AG04450 (cell line): ENCODE results near the gene LAMC2. TPM values are rescaled to one million over a fixed set of nuclear protein-coding genes. Genes with fewer than 3 reads are reported as not detected.

ENCODE experiments used
- CTCF ChIA-PET: fragments of 300-600, 350-600 bp; formaldehyde crosslinking; extraction: SDS; loops from one replicate; lab custom pipeline; 2022; ENCODE audit warnings: antibody characterized with exemption, inconsistent platforms; lab: Charles Lee
- POLR2A ChIA-PET: fragments of 350-600 bp; formaldehyde crosslinking; extraction: SDS; loops from one replicate; lab custom pipeline; 2021; ENCODE audit warnings: antibody characterized with exemption, inconsistent platforms; lab: Yijun Ruan, JAX
- DNase-seq: peaks from one replicate; pipeline ENCODE4 v3.0.0-alpha.2; 2011; ENCODE audit warnings: low read depth, low spot score
- H3K27ac ChIP-seq: one replicate; pipeline ENCODE4 v1.5.1; 2012; ENCODE audit warnings: low read depth, low read length, control low read depth
- H3K27me3 ChIP-seq: one replicate; pipeline ENCODE4 v1.6.0; 2012; ENCODE audit warnings: low read length; ENCODE audit not compliant: control insufficient read depth, insufficient read depth
- H3K4me3 ChIP-seq: 2 replicates; pipeline ENCODE4 v1.5.1; 2011; ENCODE audit warnings: mild to moderate bottlenecking, low read depth, low read length, control low read depth
- H3K9me3 ChIP-seq: 2 replicates; pipeline ENCODE4 v1.5.1; 2012; ENCODE audit warnings: low read length; ENCODE audit not compliant: control insufficient read depth, insufficient read depth
- CTCF ChIP-seq: IDR thresholded peaks from 2 replicates; pipeline ENCODE4 v1.5.1; 2011; ENCODE audit warnings: low read depth, low read length, control low read depth, inconsistent platforms
- polyA plus RNA-seq: library from polyadenylated mRNA; depleted of rRNA; stranded (reverse); fragments of >200 nt; gene quantifications from 2 replicates; pipeline ENCODE4 v1.2.3, GENCODE V29; 2011

Gene LAMC2
- polyA plus RNA-seq, 1 experiment = 1.6 TPM

DNA sequence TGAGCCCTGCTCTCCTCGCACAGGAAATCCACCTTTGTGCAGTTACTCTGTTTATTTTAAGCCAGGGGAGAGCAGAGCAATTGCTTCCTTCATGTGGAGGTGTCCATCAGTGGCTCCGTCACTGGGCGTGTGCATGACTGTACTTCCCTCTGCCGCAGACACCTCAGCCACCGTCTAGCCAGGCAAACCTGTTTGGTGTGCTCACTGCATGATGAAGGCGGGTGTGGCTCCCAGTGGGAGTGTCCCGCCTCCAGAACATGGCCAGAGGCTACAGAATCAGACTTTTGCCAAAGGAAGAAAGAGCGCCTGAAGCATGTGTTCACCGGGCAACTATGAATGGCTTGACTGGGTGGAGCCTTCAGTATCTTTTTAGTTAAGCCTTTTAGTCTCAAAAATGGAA, 26.1 kb upstream of the LAMC2 start:
- ChIA-PET CTCF (interaction anchor here (0.6 kb wide), 1 partner anchor 448 kb away, joined by 3 read pairs; no protein-coding TSS in a partner anchor), POLR2A (no interaction called here)
- no peak for TF ChIP-seq CTCF
- H3K27me3 ChIP-seq = no peaks in the 10 kb centered on the region
- H3K9me3 ChIP-seq = peaks cover 3% of the 10 kb centered on the region; the same call in 1 of the 2 replicates
- no peak for DNase-seq
- H3K27ac ChIP-seq = no peak overlapping the region
- no peak overlapping the region for H3K4me3 ChIP-seq

GRCh38 chr1:183161391-183161790, 24.7 kb upstream of the LAMC2 start:
- TF ChIP-seq CTCF = no peak
- Histone ChIP-seq H3K9me3 (peaks cover 3% of the 10 kb centered on the region; the same call in 1 of the 2 replicates), H3K4me3 (no peak overlapping the region), H3K27me3 (no peaks in the 10 kb centered on the region), H3K27ac (no peak overlapping the region)
- ChIA-PET POLR2A (no interaction called here), CTCF (no interaction called here)
- DNase-seq = no peak

- no peaks in the 10 kb centered on the region for H3K27me3 ChIP-seq
- ChIA-PET CTCF (interaction anchor here (0.6 to 1.2 kb wide), 2 partner anchors 66 to 72 kb away, joined by 4 read pairs; no protein-coding TSS in a partner anchor), POLR2A (interaction anchor here (1.7 kb wide), 1 partner anchor 119 kb away, joined by 5 read pairs; no protein-coding TSS in a partner anchor)
- no peak overlapping the region for H3K27ac ChIP-seq
- H3K4me3 ChIP-seq = no peak overlapping the region
- peaks cover 3% of the 10 kb centered on the region; the same call in 1 of the 2 replicates for H3K9me3 ChIP-seq
- DNase-seq = peak; percentile 50
- no peak for TF ChIP-seq CTCF
Observed at GRCh38 chr1:183163316-183163715, 22.7 kb upstream of the LAMC2 start.

- Histone ChIP-seq H3K9me3 (peaks cover 3% of the 10 kb centered on the region; the same call in 1 of the 2 replicates), H3K27me3 (no peaks in the 10 kb centered on the region), H3K27ac (no peak overlapping the region), H3K4me3 (no peak overlapping the region)
- no peak for DNase-seq
- ChIA-PET CTCF (interaction anchor here (1.2 kb wide), 1 partner anchor 71 kb away, joined by 4 read pairs; no protein-coding TSS in a partner anchor), POLR2A (interaction anchor here (1.7 kb wide), 1 partner anchor 120 kb away, joined by 5 read pairs; no protein-coding TSS in a partner anchor)
- no peak for TF ChIP-seq CTCF
Observed at GRCh38 chr1:183164340-183164739, 21.7 kb upstream of the LAMC2 start.

- no peak for DNase-seq
- CTCF ChIA-PET = no interaction called here
- peaks cover 3% of the 10 kb centered on the region; the same call in 1 of the 2 replicates for H3K9me3 ChIP-seq
Observed at GRCh38 chr1:183164963-183165362, 21.1 kb upstream of the LAMC2 start.

More at GRCh38 chr1:183164963-183165362, 21.1 kb upstream of the LAMC2 start:
- no peak for TF ChIP-seq CTCF
- H3K27me3 ChIP-seq = no peaks in the 10 kb centered on the region
- H3K4me3 ChIP-seq = no peak overlapping the region
- no peak overlapping the region for H3K27ac ChIP-seq
- POLR2A ChIA-PET = no interaction called here
